NT2/D1 (cell line): Measurements from ENCODE around the gene DSCAML1.

Experiments used
- YY1 ChIP-seq: IDR thresholded peaks from 2 replicates; pipeline ENCODE4 v1.6.1; 2011; ENCODE audit not compliant: insufficient read length, insufficient read depth
- ZNF274 ChIP-seq: IDR thresholded peaks from 2 replicates; pipeline ENCODE4 v1.6.1; 2011; ENCODE audit warnings: mild to moderate bottlenecking, low read depth, low read length

- TF ChIP-seq ZNF274 (no peak), YY1 (no peak)
Measured at GRCh38 chr11:117808784-117809183, 11.8 kb upstream of the DSCAML1 start.
